ENCODE results near the gene SARDH.

Gene SARDH

GRCh38 chr9:133737774-133738639 lies at the start of gene SARDH:
TSS of gene SARDH (minus strand) at chr9:133738352. CDS start at chr9:133734173, 4,179 bp downstream.
- Histone ChIP-seq H3K27ac (no peak within 1 kb of the TSS), H3K4me3 (peak within 1 kb of the TSS; percentile 62)
- peak; percentile 71 for DNase-seq (ENCODE audit: low spot score)
- TF ChIP-seq, protein P1, sequence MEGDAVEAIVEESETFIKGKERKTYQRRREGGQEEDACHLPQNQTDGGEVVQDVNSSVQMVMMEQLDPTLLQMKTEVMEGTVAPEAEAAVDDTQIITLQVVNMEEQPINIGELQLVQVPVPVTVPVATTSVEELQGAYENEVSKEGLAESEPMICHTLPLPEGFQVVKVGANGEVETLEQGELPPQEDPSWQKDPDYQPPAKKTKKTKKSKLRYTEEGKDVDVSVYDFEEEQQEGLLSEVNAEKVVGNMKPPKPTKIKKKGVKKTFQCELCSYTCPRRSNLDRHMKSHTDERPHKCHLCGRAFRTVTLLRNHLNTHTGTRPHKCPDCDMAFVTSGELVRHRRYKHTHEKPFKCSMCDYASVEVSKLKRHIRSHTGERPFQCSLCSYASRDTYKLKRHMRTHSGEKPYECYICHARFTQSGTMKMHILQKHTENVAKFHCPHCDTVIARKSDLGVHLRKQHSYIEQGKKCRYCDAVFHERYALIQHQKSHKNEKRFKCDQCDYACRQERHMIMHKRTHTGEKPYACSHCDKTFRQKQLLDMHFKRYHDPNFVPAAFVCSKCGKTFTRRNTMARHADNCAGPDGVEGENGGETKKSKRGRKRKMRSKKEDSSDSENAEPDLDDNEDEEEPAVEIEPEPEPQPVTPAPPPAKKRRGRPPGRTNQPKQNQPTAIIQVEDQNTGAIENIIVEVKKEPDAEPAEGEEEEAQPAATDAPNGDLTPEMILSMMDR (IDR thresholded peaks at IDR 0.05) = no peak

DNA sequence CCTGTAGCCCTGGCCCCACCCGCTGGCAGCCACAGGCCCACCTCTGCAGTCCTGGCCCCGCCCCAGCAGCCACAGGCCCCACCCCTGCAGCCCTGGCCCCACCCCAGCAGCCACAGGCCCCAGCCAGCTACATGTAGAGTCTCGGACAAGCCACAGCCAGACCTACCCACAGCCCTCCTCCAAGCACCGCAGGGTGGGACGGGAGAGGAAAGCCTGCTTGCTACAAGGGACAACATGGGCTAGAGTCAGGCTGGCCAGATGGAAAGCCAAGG lies 49.5 kb upstream of the SARDH start:
- TF ChIP-seq, protein P1 (IDR thresholded peaks at IDR 0.05) = no peak
- no peak for DNase-seq (ENCODE audit: low spot score)

GRCh38 chr9:133786907-133787753 lies 49.0 kb upstream of the SARDH start:
- H3K27ac ChIP-seq = no peak overlapping the region
- no peak overlapping the region for H3K4me3 ChIP-seq
- TF ChIP-seq, protein P1 (IDR thresholded peaks at IDR 0.05) = no peak
- DNase-seq (ENCODE audit: low spot score) = no peak

More for the DNA sequence above, 49.5 kb upstream of the SARDH start:
- Histone ChIP-seq H3K4me3 (no peak overlapping the region), H3K27ac (no peak overlapping the region)

DNA sequence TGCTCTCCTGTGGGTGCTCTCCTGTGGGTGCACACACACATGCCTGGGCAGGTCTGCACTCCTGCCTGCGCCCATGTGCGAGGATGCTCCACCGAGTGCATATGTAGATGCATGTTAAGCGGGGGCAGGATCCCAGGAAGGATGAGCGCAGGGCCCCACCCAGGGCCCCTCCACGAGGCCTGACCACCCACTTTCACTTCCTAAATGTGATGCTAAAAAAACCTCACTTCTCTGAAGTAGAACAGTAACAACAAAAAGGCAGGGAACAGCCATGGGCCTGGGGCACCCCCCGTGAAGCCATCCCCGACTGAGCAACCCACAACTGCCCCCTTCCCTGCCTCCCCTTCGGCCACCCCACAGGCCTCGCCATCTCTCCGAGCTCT lies 48.2 kb upstream of the SARDH start:
- DNase-seq (ENCODE audit: low spot score) = no peak
- Histone ChIP-seq H3K4me3 (no peak overlapping the region), H3K27ac (no peak overlapping the region)
- TF ChIP-seq, protein P1 (IDR thresholded peaks at IDR 0.05) = no peak

DNA sequence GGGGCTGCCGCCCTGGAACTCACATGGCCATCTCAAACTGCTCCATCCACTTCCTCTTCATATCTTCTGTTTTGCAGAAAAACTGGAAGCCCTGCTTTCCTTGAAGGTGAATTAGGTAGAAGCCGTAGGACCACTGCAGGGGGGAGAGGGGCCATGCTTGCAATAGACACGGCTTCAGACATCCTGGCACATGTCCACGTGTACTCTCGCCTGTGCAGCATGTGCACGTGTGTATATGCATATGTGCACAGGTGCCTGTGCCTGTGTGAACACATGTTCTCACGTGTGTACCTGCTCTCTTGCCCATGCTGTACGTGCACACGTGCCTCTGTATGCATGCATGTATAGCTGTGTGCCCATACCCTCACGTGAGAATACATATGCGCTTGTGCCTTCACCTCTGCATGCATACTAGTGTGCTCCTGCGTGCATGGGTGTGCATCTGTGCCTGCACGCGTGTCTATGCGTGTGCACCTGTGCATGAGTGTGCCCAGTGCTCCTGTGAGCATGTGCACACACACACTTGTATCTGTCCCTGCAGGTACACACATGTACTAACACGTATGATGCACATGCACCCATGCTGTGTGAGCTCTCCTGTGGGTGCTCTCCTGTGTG lies 47.7 kb upstream of the SARDH start:
- TF ChIP-seq, protein P1 (IDR thresholded peaks at IDR 0.05) = no peak
- Histone ChIP-seq H3K4me3 (no peak overlapping the region), H3K27ac (no peak overlapping the region)
- DNase-seq (ENCODE audit: low spot score) = no peak

DNA sequence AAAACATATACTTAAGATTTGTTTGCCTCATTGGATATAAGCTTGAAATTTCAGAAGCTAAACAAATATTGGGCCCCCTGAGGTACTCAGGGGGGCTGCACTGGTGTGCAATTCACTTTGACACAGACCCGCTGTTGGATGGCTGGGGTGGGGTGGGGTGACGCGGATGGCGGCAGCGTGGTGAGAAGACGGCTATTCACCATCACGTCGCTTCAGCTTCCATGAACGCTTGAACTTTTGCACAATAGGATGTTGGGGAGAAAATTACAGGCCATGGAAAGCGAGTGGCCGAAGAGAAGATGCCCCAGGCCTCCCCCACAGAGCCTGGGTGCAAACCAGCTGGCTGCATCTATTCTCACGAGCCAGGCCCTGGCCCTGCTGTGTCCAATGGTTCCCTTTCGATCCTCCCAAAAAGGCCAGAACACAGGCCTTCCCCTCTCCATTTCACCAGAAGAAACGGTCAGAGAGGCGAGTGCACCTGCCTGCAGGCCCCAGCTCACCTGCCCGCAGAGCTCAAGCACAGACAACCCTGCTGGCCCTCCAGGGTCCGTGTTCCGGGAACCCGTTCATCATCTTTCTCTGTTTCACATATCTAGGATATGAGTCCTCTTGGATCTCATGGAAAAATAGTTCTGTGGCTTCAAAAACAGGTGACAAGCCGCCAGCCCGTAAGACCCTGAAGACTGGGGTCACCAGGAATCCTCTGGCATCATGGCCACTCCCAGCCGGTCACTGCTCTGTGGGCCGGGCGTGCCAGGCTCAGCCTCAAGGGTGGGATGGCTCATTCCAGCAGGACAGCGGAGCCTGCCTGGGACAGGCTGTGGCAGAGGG lies 46.8 kb upstream of the SARDH start:
- no peak overlapping the region for H3K4me3 ChIP-seq
- no peak for DNase-seq (ENCODE audit: low spot score)
- H3K27ac ChIP-seq = no peak overlapping the region
- TF ChIP-seq, protein P1 (IDR thresholded peaks at IDR 0.05) = no peak

Data from coronary artery (tissue), 2 donors.